Kidney (tissue), 14 donors: ENCODE measurements around the gene SLC25A13. TPM values are rescaled to one million over a fixed set of nuclear protein-coding genes. Genes with fewer than 3 reads are reported as not detected.
A peak's percentile ranks its signal among the peaks of the same experiment; 100 is the strongest.
"Not testable (repeated sequence)": the region's sequence is repeated elsewhere in the genome, so short reads cannot be mapped to it uniquely, and the experiment has no call there.

Experiments
- DNase-seq, 5 donors: peaks; one replicate each; pipeline ENCODE4 v3.0.0-alpha.2; 2013 to 2020
- FAIRE-seq: peaks from 2 replicates; lab custom pipeline; 2012; peaks lifted over from hg19 to GRCh38; lab: Jason Lieb, UNC
- H3K27ac ChIP-seq, 2 donors: one replicate each; pipeline ENCODE4 v1.7.0; 2013; ENCODE audit warnings: low read depth in 2 of 2, low read length in 2 of 2, inconsistent platforms in 1 of 2
- H3K27me3 ChIP-seq: one replicate; pipeline ENCODE4 v1.7.1; 2013; ENCODE audit warnings: low read length, inconsistent platforms; ENCODE audit not compliant: control insufficient read depth, insufficient read depth
- H3K36me3 ChIP-seq, 3 donors: one replicate each; pipeline versions ENCODE4 v1.7.0 to v1.7.1; 2013; ENCODE audit warnings: low read length in 3 of 3, control low read depth in 1 of 3, inconsistent platforms in 1 of 3; ENCODE audit not compliant: insufficient read depth in 3 of 3, control insufficient read depth in 2 of 3
- H3K4me1 ChIP-seq, 3 donors: one replicate each; pipeline versions ENCODE4 v1.7.0 to v1.7.1; 2013; ENCODE audit warnings: low read length in 3 of 3, inconsistent platforms in 1 of 3, low read depth in 1 of 3; ENCODE audit not compliant: control insufficient read depth in 2 of 3, insufficient read depth in 2 of 3
- H3K4me3 ChIP-seq, 3 donors: one replicate each; pipeline versions ENCODE4 v1.7.0 to v1.8.1; 2013; ENCODE audit warnings: low read length in 3 of 3, control low read depth in 1 of 3, inconsistent platforms in 1 of 3
- H3K9ac ChIP-seq, 3 donors: one replicate each; pipeline versions ENCODE4 v1.7.0 to v1.7.1; 2013; ENCODE audit warnings: low read length in 3 of 3, control low read depth in 1 of 3, inconsistent platforms in 1 of 3
- H3K9me3 ChIP-seq, 3 donors: one replicate each; pipeline versions ENCODE4 v1.7.0 to v1.7.1; 2013; ENCODE audit warnings: low read length in 3 of 3, control low read depth in 1 of 3, inconsistent platforms in 1 of 3; ENCODE audit not compliant: control insufficient read depth in 2 of 3, insufficient read depth in 1 of 3
- intact Hi-C: fragments of 100-400 bp; cut with DNase I; formaldehyde crosslinking; loops from one replicate; pipeline ENCODE4 v1.11.1; 2022
- polyA plus RNA-seq: library from polyadenylated mRNA; stranded (reverse); fragments of 350-450 nt; fragmentation: Illumina TruSeq; extraction: RNeasy Lipid Tissue Mini Kit (QIAGEN cat#74804); gene quantifications from one replicate; pipeline ENCODE4 v1.2.3, GENCODE V29; 2014; ENCODE audit warnings: low read depth, low replicate concordance; ENCODE audit not compliant: insufficient read depth
- total RNA-seq: library from RNA; stranded (reverse); fragmentation: NEBNext Ultra II Directional; extraction: Animal tissue kit (Norgen Biotek cat#: 25700); gene quantifications from one replicate; pipeline ENCODE4 v1.2.1, GENCODE V29; 2021
- TF ChIP-seq, protein P1 (sequence below): IDR thresholded peaks from 3 replicates; pipeline ENCODE4 v1.5.1; 2012; ENCODE audit warnings: mild to moderate bottlenecking, moderate library complexity, borderline replicate concordance; ENCODE audit not compliant: insufficient read depth; ENCODE audit errors: extremely low read depth
- donor health status: control.
- donor health status: control.
- donor health status: control.
- donor health status: control.
- donor health status: control.
- donor health status: DM: yes; HTN: yes; CAD: no.
- donor health status: Normal renal cell carcinoma (clear cell type).

The SLC25A13 gene
- total and polyA plus RNA-seq, 2 donors from 2014 or later = 23.9 to 32.1 TPM

DNA sequence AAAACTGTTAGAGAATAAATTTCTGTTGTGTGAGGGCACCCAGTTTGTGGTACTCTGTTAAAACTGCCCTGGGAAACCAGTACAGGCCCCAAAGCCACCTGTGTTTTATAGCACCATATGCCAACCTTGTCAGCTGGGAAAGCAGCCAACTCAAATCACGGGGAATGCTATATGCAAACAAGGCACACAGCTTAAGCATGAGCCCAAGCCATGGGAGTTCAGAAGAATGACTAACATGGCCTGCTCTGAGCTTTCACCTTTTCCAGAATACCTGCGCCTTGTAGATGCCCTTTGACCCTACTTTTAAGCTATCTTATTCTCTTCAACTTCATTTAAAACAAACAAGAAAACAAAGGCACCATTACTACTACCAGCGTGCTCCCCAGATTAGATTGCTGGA, 5.5 kb upstream of the SLC25A13 start:
- Histone ChIP-seq H3K27ac (no peak overlapping the region), H3K9me3 (no peaks in the 10 kb centered on the region), H3K4me3 (no peak overlapping the region), H3K9ac (no peak overlapping the region), H3K27me3 (no peaks in the 10 kb centered on the region), H3K36me3 (no peaks in the 10 kb centered on the region), H3K4me1 (no peaks in the 10 kb centered on the region)
- TF ChIP-seq, protein P1, sequence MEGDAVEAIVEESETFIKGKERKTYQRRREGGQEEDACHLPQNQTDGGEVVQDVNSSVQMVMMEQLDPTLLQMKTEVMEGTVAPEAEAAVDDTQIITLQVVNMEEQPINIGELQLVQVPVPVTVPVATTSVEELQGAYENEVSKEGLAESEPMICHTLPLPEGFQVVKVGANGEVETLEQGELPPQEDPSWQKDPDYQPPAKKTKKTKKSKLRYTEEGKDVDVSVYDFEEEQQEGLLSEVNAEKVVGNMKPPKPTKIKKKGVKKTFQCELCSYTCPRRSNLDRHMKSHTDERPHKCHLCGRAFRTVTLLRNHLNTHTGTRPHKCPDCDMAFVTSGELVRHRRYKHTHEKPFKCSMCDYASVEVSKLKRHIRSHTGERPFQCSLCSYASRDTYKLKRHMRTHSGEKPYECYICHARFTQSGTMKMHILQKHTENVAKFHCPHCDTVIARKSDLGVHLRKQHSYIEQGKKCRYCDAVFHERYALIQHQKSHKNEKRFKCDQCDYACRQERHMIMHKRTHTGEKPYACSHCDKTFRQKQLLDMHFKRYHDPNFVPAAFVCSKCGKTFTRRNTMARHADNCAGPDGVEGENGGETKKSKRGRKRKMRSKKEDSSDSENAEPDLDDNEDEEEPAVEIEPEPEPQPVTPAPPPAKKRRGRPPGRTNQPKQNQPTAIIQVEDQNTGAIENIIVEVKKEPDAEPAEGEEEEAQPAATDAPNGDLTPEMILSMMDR = no peak
- intact Hi-C loops = no loop called here
- FAIRE-seq (no peak), DNase-seq (no peak)

DNA sequence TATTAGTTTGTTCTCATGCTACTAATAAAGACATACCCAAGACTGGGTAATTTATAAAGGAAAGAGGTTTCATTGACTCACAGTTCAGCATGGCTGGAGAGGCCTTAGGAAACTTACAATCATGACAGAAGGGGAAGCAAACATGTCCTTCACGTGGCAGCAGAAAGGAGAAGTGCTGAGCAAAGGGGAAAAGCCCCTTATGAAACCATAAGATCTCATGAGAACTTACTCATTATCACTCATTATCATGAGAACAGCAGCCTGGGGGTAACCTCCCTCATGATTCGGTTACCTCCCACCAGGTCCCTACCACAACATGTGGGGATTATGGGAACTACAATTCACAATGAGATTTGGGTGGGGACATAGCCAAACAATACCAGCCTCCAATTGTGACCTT, 4.9 kb upstream of the SLC25A13 start:
- DNase-seq, H3K4me1 ChIP-seq, H3K9me3 ChIP-seq, H3K27ac ChIP-seq, H3K27me3 ChIP-seq, H3K36me3 ChIP-seq, FAIRE-seq, H3K9ac ChIP-seq, intact Hi-C loops, H3K4me3 ChIP-seq: not testable (repeated sequence)

DNA sequence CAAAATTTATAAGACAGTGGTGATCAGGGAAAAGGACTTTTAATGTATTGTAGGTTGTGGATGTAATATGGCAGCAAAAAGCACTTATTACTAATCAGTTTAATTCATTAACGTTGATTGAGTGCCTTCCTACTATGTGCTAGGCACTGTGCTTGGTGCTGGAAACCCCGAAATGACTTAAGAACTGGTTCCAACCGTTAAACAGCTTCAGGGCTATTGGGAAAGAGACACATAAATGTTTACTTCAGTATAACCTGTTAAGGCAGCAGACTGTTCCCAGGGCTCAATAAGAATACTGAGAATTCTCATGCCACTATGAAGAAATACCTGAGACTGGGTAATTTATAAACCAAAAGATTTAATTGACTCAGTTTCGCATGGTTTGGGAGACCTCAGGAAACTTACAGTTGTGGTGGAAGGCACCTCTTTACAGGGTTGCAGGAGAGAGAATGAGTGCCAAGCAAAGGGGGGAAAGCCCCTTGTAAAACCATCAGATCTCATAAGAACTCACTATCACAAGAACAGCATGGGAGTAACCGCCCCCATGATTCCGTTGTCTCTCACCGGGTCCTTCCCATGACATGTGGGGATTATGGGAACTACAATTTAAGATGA, 1.1 kb upstream of the SLC25A13 start:
- no peak overlapping the region for H3K27ac ChIP-seq

GRCh38 chr7:96322373-96322695, 436 bp upstream of the SLC25A13 start:
- intact Hi-C loops = no loop called here
- DNase-seq (no peak), FAIRE-seq (no peak)
- Histone ChIP-seq H3K4me3 (peak overlapping the region; percentile 53 to 58 (median 56)), H3K9me3 (no peaks in the 10 kb centered on the region), H3K36me3 (no peaks in the 10 kb centered on the region), H3K9ac (no peak overlapping the region), H3K4me1 (peaks cover 3 to 26% (median 10%) of the 10 kb centered on the region in 3 donors), H3K27me3 (no peaks in the 10 kb centered on the region), H3K27ac (peak overlapping the region; percentile 98 to 99)
- TF ChIP-seq, protein P1 = no peak

More for the DNA sequence above, 1.1 kb upstream of the SLC25A13 start:
- Histone ChIP-seq H3K9ac (no peak overlapping the region), H3K36me3 (no peaks in the 10 kb centered on the region), H3K9me3 (no peaks in the 10 kb centered on the region), H3K27me3 (no peaks in the 10 kb centered on the region), H3K4me1 (peaks cover 3 to 25% (median 10%) of the 10 kb centered on the region in 3 donors), H3K4me3 (no peak overlapping the region)
- intact Hi-C loops = no loop called here
- TF ChIP-seq, protein P1 = no peak
- DNase-seq = no peak
- FAIRE-seq = no peak
